ENCODE measurements around the gene DOCK10.

GRCh38 chr2:224975761-224976160 is 66.5 kb downstream of the DOCK10 start:
- TF ChIP-seq CTCF (IDR thresholded peaks at IDR 0.05), result no peak
- no peak for TF ChIP-seq POLR2A (IDR thresholded peaks at IDR 0.05)

All from testis (tissue), 2 donors.